ENCODE measurements around the gene FGD6.

DNA sequence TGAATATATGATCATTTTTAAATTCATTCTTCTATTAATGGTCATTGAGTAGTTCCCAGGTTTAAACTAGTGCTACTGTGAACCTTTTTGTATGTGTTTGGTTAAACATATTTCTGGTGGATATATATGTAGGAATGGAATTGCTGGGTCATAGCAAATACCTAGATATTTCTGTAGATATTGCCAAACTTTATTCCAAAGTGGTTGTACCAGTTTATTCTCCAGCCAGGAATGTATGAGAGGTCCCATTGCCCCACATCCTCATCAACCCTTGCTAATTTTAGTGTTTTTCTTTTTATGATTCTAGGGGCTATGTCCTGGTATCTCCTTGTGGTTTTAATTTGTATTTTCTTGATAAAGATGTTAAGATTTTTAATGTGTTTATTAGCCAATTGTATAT is 3.5 kb upstream of the FGD6 start:
- TF ChIP-seq, protein P1, sequence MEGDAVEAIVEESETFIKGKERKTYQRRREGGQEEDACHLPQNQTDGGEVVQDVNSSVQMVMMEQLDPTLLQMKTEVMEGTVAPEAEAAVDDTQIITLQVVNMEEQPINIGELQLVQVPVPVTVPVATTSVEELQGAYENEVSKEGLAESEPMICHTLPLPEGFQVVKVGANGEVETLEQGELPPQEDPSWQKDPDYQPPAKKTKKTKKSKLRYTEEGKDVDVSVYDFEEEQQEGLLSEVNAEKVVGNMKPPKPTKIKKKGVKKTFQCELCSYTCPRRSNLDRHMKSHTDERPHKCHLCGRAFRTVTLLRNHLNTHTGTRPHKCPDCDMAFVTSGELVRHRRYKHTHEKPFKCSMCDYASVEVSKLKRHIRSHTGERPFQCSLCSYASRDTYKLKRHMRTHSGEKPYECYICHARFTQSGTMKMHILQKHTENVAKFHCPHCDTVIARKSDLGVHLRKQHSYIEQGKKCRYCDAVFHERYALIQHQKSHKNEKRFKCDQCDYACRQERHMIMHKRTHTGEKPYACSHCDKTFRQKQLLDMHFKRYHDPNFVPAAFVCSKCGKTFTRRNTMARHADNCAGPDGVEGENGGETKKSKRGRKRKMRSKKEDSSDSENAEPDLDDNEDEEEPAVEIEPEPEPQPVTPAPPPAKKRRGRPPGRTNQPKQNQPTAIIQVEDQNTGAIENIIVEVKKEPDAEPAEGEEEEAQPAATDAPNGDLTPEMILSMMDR (IDR thresholded peaks at IDR 0.05) = no peak
- no peak for TF ChIP-seq JUN (IDR thresholded peaks at IDR 0.05)
- no peak for TF ChIP-seq CHD2 (IDR thresholded peaks at IDR 0.05; ENCODE audit: low read length, partially characterized antibody)
- no peak for TF ChIP-seq RAD21 (conservative IDR thresholded peaks at IDR 0.05 in 1 of 2, IDR thresholded peaks at IDR 0.05 in 1 of 2)
- no peak for TF ChIP-seq RCOR1 (IDR thresholded peaks at IDR 0.05; ENCODE audit: low read depth, low read length)
- TF ChIP-seq RNF2 (IDR thresholded peaks at IDR 0.05; ENCODE audit: borderline replicate concordance, low read depth) = no peak
